Measurements from ENCODE around the gene USP15.

- TF ChIP-seq, protein P1, sequence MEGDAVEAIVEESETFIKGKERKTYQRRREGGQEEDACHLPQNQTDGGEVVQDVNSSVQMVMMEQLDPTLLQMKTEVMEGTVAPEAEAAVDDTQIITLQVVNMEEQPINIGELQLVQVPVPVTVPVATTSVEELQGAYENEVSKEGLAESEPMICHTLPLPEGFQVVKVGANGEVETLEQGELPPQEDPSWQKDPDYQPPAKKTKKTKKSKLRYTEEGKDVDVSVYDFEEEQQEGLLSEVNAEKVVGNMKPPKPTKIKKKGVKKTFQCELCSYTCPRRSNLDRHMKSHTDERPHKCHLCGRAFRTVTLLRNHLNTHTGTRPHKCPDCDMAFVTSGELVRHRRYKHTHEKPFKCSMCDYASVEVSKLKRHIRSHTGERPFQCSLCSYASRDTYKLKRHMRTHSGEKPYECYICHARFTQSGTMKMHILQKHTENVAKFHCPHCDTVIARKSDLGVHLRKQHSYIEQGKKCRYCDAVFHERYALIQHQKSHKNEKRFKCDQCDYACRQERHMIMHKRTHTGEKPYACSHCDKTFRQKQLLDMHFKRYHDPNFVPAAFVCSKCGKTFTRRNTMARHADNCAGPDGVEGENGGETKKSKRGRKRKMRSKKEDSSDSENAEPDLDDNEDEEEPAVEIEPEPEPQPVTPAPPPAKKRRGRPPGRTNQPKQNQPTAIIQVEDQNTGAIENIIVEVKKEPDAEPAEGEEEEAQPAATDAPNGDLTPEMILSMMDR (optimal IDR thresholded peaks at IDR 0.05 in 1 of 3, IDR thresholded peaks at IDR 0.05 in 1 of 3, conservative IDR thresholded peaks at IDR 0.05 in 1 of 3; ENCODE audit: extremely low read depth in 1 of 3, insufficient read depth in 2 of 3, low read length in 3 of 3): no peak
- no peak for TF ChIP-seq EZH2 (IDR thresholded peaks at IDR 0.05; ENCODE audit: low read length)
Measured at GRCh38 chr12:62335796-62336195, 75.6 kb downstream of the USP15 start.
